Right lobe of liver (tissue), 4 donors: ENCODE results near the gene AGT.

Source experiments
- POLR2A ChIP-seq: fragments of 450-650 bp; IDR thresholded peaks from one replicate; pipeline ENCODE4 v1.6.1; 2017; ENCODE audit warnings: antibody characterized with exemption, mild to moderate bottlenecking
- TF ChIP-seq, protein P1 (sequence below), 4 donors: fragments of 200-600 bp in 3 of 4; fragments of 450-650 bp in 1 of 4; IDR thresholded peaks; one replicate each; pipeline versions ENCODE4 v1.5.1 to v1.8.0; 2016 to 2022; ENCODE audit warnings: antibody characterized with exemption in 4 of 4, mild to moderate bottlenecking in 2 of 4
- donor health status: DM: no; HTN: no; CAD: no.
- donor health status: DM: no; HTN: no; CAD: no.
- donor health status: DM: no; HTN: yes; CAD: no.

DNA sequence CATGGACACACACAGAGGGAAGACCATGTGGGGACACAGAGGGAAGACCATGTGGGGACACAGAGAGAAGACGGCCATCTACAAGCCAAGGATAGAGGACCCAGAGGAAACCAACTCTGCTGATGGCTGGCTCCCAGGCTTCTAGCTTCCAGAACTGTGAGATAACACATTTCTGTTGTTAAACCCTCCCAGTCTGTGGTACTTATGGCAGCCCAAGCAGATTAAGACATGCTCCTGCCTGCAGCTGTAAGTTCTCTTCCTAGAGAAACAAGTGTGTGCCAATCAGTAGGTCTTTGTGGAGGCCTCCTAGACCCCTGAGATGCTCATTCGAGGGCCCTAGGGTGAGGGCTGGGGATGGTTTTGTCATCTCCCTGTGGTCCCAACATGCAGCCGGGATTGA lies 2.7 kb downstream of the AGT start:
- TF ChIP-seq, protein P1, sequence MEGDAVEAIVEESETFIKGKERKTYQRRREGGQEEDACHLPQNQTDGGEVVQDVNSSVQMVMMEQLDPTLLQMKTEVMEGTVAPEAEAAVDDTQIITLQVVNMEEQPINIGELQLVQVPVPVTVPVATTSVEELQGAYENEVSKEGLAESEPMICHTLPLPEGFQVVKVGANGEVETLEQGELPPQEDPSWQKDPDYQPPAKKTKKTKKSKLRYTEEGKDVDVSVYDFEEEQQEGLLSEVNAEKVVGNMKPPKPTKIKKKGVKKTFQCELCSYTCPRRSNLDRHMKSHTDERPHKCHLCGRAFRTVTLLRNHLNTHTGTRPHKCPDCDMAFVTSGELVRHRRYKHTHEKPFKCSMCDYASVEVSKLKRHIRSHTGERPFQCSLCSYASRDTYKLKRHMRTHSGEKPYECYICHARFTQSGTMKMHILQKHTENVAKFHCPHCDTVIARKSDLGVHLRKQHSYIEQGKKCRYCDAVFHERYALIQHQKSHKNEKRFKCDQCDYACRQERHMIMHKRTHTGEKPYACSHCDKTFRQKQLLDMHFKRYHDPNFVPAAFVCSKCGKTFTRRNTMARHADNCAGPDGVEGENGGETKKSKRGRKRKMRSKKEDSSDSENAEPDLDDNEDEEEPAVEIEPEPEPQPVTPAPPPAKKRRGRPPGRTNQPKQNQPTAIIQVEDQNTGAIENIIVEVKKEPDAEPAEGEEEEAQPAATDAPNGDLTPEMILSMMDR (IDR thresholded peaks at IDR 0.05), result no peak
- TF ChIP-seq POLR2A, result no peak
